ENCODE results near the gene IMPDH2.

Gene IMPDH2

GRCh38 chr3:49005303-49005680 lies 23.9 kb downstream of the IMPDH2 start:
- H3K27ac ChIP-seq: no peak overlapping the region
- TF ChIP-seq CTCF (conservative IDR thresholded peaks at IDR 0.05): no peak

GRCh38 chr3:49004352-49005302 lies 24.6 kb downstream of the IMPDH2 start:
- H3K27ac ChIP-seq: no peak overlapping the region
- TF ChIP-seq CTCF (conservative IDR thresholded peaks at IDR 0.05): no peak

GRCh38 chr3:49001155-49001554 lies 28.0 kb downstream of the IMPDH2 start:
- TF ChIP-seq CTCF (conservative IDR thresholded peaks at IDR 0.05): no peak
- no peak overlapping the region for H3K27ac ChIP-seq

- H3K27ac ChIP-seq: no peak overlapping the region
- no peak for TF ChIP-seq CTCF (conservative IDR thresholded peaks at IDR 0.05)
Measured at GRCh38 chr3:48999085-48999858, 29.9 kb downstream of the IMPDH2 start.

GRCh38 chr3:48997714-48998637 lies 31.2 kb downstream of the IMPDH2 start:
- no peak overlapping the region for H3K27ac ChIP-seq
- no peak for TF ChIP-seq CTCF (conservative IDR thresholded peaks at IDR 0.05)

- no peak for TF ChIP-seq CTCF (conservative IDR thresholded peaks at IDR 0.05)
- no peak overlapping the region for H3K27ac ChIP-seq
Measured at GRCh38 chr3:48997102-48997635, 32.0 kb downstream of the IMPDH2 start.
